Liver (tissue), 9 donors: ENCODE results near the gene ZNF331. TPM values are rescaled to one million over a fixed set of nuclear protein-coding genes. Genes with fewer than 3 reads are reported as not detected.

ENCODE experiments used
- DNase-seq: peaks from one replicate; pipeline ENCODE4 v3.0.0-alpha.2; 2017; ENCODE audit warnings: low spot score
- H3K27ac ChIP-seq, 2 donors: one replicate each; pipeline ENCODE4 v1.7.0; 2013; ENCODE audit warnings: inconsistent platforms in 2 of 2, low read length in 2 of 2, control low read depth in 1 of 2, low read depth in 1 of 2, mild to moderate bottlenecking in 1 of 2
- H3K27me3 ChIP-seq, 4 donors: one replicate each; pipeline versions ENCODE4 v1.6.1 to v1.7.0; 2013; ENCODE audit warnings: low read length in 3 of 4, inconsistent platforms in 1 of 4, mild to moderate bottlenecking in 1 of 4, moderate library complexity in 1 of 4; ENCODE audit not compliant: control insufficient read depth in 4 of 4, insufficient read depth in 4 of 4
- H3K36me3 ChIP-seq, 4 donors: one replicate each; pipeline versions ENCODE4 v1.6.1 to v1.7.0; 2013; ENCODE audit warnings: low read length in 3 of 4, mild to moderate bottlenecking in 3 of 4, low read depth in 1 of 4, moderate library complexity in 1 of 4; ENCODE audit not compliant: control insufficient read depth in 4 of 4, insufficient read depth in 3 of 4
- H3K4me1 ChIP-seq, 4 donors: one replicate each; pipeline versions ENCODE4 v1.6.1 to v1.7.0; 2013; ENCODE audit warnings: low read length in 3 of 4, mild to moderate bottlenecking in 3 of 4, moderate library complexity in 1 of 4; ENCODE audit not compliant: control insufficient read depth in 4 of 4, insufficient read depth in 4 of 4
- H3K4me3 ChIP-seq, 3 donors: one replicate each; pipeline versions ENCODE4 v1.6.1 to v1.7.0; 2013; ENCODE audit warnings: low read length in 3 of 3, control low read depth in 1 of 3, low read depth in 1 of 3, mild to moderate bottlenecking in 1 of 3
- H3K9ac ChIP-seq, 2 donors: one replicate each; pipeline ENCODE4 v1.7.0; 2013; ENCODE audit warnings: low read length in 2 of 2, mild to moderate bottlenecking in 2 of 2, moderate library complexity in 2 of 2, control low read depth in 1 of 2, low read depth in 1 of 2
- H3K9me3 ChIP-seq, 4 donors: one replicate each; pipeline versions ENCODE4 v1.6.1 to v1.7.0; 2013; ENCODE audit warnings: low read length in 3 of 4; ENCODE audit not compliant: control insufficient read depth in 4 of 4
- EGR1 ChIP-seq, 2 donors: IDR thresholded peaks; 2 replicates each; pipeline ENCODE4 v1.6.1; 2016 to 2018; ENCODE audit warnings: antibody characterized with exemption in 2 of 2, low read depth in 2 of 2
- FOXA2 ChIP-seq: IDR thresholded peaks from 2 replicates; pipeline ENCODE4 v1.6.1; 2016; ENCODE audit warnings: antibody characterized with exemption
- GABPA ChIP-seq, 2 donors: IDR thresholded peaks in 1 of 2; conservative IDR thresholded peaks in 1 of 2; 2 replicates each; pipeline ENCODE4 v1.6.1; 2016; ENCODE audit warnings: antibody characterized with exemption in 2 of 2, mild to moderate bottlenecking in 1 of 2, moderate library complexity in 1 of 2
- HNF4A ChIP-seq, 2 donors: conservative IDR thresholded peaks; 2 replicates each; pipeline ENCODE4 v1.6.1; 2016; ENCODE audit warnings: antibody characterized with exemption in 2 of 2, mild to moderate bottlenecking in 2 of 2
- HNF4G ChIP-seq: IDR thresholded peaks from 2 replicates; pipeline ENCODE4 v1.6.1; 2016; ENCODE audit warnings: antibody characterized with exemption
- JUND ChIP-seq, 2 donors: IDR thresholded peaks; 2 replicates each; pipeline ENCODE4 v1.6.1; 2016; ENCODE audit warnings: antibody characterized with exemption in 2 of 2
- NR2F2 ChIP-seq: IDR thresholded peaks from 2 replicates; pipeline ENCODE4 v1.6.1; 2016; ENCODE audit warnings: antibody characterized with exemption
- RXRA ChIP-seq, 2 donors: IDR thresholded peaks; 2 replicates each; pipeline ENCODE4 v1.6.1; 2017 to 2018; ENCODE audit warnings: antibody characterized with exemption in 2 of 2, mild to moderate bottlenecking in 1 of 2
- SP1 ChIP-seq: IDR thresholded peaks from 2 replicates; pipeline ENCODE4 v1.6.1; 2018; ENCODE audit warnings: antibody characterized with exemption, mild to moderate bottlenecking
- TAF1 ChIP-seq: conservative IDR thresholded peaks from 2 replicates; pipeline ENCODE4 v1.6.1; 2016; ENCODE audit warnings: antibody characterized with exemption, mild to moderate bottlenecking
- YY1 ChIP-seq: IDR thresholded peaks from 2 replicates; pipeline ENCODE4 v1.6.1; 2016; ENCODE audit warnings: antibody characterized with exemption, mild to moderate bottlenecking
- WGBS: extraction: QIAGEN DNeasy Blood & Tissue Kit; methylation state at CpG from one replicate; pipeline ENCODE4 v1.1.7; 2013; 5-methylcytosine and 5-hydroxymethylcytosine counted together
- polyA plus RNA-seq, 2 donors: library from polyadenylated mRNA; stranded (reverse) in 1 of 2; unstranded in 1 of 2; fragments of 200-250 nt in 1 of 2; fragments of >200 nt in 1 of 2; fragmentation: Nextera tagmentation in 1 of 2; extraction: Ambion mirVana in 1 of 2; gene quantifications; one replicate each; pipeline versions ENCODE4 v1.2.1 to v1.2.3, GENCODE V29; 2013 to 2015
- total RNA-seq, 2 donors: library from RNA; depleted of rRNA; stranded (reverse); fragments of >200 nt; gene quantifications; one replicate each; pipeline ENCODE4 v1.2.3, GENCODE V29; 2014
- TF ChIP-seq, protein P1 (sequence below): IDR thresholded peaks from 2 replicates; pipeline ENCODE4 v1.6.1; 2016; ENCODE audit warnings: antibody characterized with exemption
- TF ChIP-seq, protein P2 (sequence below): IDR thresholded peaks from 2 replicates; pipeline ENCODE4 v1.6.1; 2016; ENCODE audit warnings: antibody characterized with exemption
- TF ChIP-seq, protein P3 (sequence below): IDR thresholded peaks from 2 replicates; pipeline ENCODE4 v1.6.1; 2016; ENCODE audit warnings: antibody characterized with exemption
- TF ChIP-seq, protein P4 (sequence below): IDR thresholded peaks from 2 replicates; pipeline ENCODE4 v1.6.1; 2016; ENCODE audit warnings: antibody characterized with exemption, mild to moderate bottlenecking
- donor health status: healthy.
- donor health status: healthy.
- donor health status: healthy.
- donor health status: healthy.
- donor health status: healthy.

Gene ZNF331
- total and polyA plus RNA-seq, 4 donors = 2.8 to 9.7 (median 5.7) TPM

DNA sequence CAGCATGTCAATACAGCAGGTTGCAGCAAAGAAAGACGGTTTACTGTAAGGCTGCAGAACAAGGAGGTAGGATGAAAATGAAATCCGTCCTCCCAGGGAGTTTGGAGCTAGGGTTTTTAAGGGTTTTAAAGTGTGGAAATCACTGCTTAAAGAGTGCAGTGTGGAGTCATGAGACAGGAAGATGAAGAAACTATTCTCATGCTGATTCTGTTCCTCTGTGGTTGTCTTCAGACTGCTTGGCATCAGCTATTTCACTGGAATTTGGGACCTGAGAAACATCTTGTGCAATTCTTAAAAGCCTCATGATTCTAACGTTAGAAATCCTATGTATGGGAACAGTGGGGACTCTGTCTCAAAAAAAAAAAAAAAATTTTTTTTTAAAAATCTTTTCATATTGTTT lies 11.4 kb downstream of the ZNF331 start:
- H3K9ac ChIP-seq = no peak overlapping the region
- H3K9me3 ChIP-seq = peaks cover 0 to 3% (median 0%) of the 10 kb centered on the region in 4 donors
- 59% methylated on average over 3 of the region's 3 CpGs for WGBS
- DNase-seq = no peak
- H3K4me1 ChIP-seq = peaks cover 0 to 3% (median 1%) of the 10 kb centered on the region in 4 donors
- H3K4me3 ChIP-seq = no peak overlapping the region
- H3K27ac ChIP-seq = peak overlapping the region in 1 of 2 donors; percentile 8
- no peaks in the 10 kb centered on the region for H3K27me3 ChIP-seq
- H3K36me3 ChIP-seq = no peaks in the 10 kb centered on the region
- no peak for TF ChIP-seq YY1
- TF ChIP-seq GABPA (IDR thresholded peaks at IDR 0.05 in 1 of 2, conservative IDR thresholded peaks at IDR 0.05 in 1 of 2) = no peak
- TF ChIP-seq EGR1 (IDR thresholded peaks at IDR 0.05; ENCODE audit: low read depth in 2 of 2) = no peak
- TF ChIP-seq FOXA2 = no peak
- no peak for TF ChIP-seq JUND (IDR thresholded peaks at IDR 0.05)
- no peak for TF ChIP-seq RXRA (IDR thresholded peaks at IDR 0.05)
- TF ChIP-seq, protein P1, sequence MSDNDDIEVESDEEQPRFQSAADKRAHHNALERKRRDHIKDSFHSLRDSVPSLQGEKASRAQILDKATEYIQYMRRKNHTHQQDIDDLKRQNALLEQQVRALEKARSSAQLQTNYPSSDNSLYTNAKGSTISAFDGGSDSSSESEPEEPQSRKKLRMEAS = no peak
- TF ChIP-seq, protein P2, sequence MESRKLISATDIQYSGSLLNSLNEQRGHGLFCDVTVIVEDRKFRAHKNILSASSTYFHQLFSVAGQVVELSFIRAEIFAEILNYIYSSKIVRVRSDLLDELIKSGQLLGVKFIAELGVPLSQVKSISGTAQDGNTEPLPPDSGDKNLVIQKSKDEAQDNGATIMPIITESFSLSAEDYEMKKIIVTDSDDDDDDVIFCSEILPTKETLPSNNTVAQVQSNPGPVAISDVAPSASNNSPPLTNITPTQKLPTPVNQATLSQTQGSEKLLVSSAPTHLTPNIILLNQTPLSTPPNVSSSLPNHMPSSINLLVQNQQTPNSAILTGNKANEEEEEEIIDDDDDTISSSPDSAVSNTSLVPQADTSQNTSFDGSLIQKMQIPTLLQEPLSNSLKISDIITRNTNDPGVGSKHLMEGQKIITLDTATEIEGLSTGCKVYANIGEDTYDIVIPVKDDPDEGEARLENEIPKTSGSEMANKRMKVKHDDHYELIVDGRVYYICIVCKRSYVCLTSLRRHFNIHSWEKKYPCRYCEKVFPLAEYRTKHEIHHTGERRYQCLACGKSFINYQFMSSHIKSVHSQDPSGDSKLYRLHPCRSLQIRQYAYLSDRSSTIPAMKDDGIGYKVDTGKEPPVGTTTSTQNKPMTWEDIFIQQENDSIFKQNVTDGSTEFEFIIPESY = no peak

DNA sequence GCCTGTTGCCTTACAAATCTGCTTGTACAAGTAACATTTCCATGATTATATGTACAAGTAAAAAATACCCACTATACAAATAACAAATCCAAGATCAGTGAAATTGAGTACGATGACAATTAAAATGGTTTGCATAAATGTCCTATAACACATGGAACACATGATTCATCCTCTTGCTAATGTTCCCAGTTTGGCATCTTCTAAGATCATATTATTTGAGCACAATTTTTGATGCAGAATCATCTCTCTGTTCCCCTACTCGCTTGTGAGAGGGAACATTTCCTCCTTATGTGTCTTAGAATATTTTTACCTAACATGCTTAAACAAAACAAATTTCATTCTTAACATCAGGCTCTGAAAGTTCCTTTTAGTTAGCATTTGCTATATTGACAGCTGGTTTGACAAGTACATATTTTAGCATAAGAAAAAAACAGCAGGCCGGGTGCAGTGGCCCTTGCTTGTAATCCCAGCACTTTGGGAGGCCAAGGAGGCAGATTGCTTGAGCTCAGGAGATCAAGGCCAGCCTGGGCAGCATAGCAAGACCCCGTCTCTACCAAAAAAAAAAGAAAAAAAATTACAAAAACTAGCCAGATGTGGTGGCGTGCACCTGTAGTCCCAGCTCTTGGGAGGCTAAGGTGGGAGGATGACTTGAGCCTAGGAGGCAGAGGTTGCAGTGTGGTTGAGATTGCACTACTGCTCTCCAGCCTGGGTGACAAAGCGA lies 14.2 kb downstream of the ZNF331 start:
- H3K9ac ChIP-seq = no peak overlapping the region
- peaks cover 0 to 3% (median 1%) of the 10 kb centered on the region in 4 donors for H3K4me1 ChIP-seq
- H3K36me3 ChIP-seq = no peaks in the 10 kb centered on the region
- H3K9me3 ChIP-seq = peaks cover 0 to 3% (median 0%) of the 10 kb centered on the region in 4 donors
- WGBS = 93% methylated on average over 6 of the region's 6 CpGs
- no peak for DNase-seq
- no peak overlapping the region for H3K27ac ChIP-seq
- no peak for TF ChIP-seq HNF4G
- no peak for TF ChIP-seq YY1
- TF ChIP-seq SP1 = no peak
- TF ChIP-seq, protein P2 = no peak
- TF ChIP-seq, protein P3, sequence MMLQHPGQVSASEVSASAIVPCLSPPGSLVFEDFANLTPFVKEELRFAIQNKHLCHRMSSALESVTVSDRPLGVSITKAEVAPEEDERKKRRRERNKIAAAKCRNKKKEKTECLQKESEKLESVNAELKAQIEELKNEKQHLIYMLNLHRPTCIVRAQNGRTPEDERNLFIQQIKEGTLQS = no peak
- TF ChIP-seq, protein P1 = no peak
- no peak for TF ChIP-seq TAF1
- TF ChIP-seq, protein P4, sequence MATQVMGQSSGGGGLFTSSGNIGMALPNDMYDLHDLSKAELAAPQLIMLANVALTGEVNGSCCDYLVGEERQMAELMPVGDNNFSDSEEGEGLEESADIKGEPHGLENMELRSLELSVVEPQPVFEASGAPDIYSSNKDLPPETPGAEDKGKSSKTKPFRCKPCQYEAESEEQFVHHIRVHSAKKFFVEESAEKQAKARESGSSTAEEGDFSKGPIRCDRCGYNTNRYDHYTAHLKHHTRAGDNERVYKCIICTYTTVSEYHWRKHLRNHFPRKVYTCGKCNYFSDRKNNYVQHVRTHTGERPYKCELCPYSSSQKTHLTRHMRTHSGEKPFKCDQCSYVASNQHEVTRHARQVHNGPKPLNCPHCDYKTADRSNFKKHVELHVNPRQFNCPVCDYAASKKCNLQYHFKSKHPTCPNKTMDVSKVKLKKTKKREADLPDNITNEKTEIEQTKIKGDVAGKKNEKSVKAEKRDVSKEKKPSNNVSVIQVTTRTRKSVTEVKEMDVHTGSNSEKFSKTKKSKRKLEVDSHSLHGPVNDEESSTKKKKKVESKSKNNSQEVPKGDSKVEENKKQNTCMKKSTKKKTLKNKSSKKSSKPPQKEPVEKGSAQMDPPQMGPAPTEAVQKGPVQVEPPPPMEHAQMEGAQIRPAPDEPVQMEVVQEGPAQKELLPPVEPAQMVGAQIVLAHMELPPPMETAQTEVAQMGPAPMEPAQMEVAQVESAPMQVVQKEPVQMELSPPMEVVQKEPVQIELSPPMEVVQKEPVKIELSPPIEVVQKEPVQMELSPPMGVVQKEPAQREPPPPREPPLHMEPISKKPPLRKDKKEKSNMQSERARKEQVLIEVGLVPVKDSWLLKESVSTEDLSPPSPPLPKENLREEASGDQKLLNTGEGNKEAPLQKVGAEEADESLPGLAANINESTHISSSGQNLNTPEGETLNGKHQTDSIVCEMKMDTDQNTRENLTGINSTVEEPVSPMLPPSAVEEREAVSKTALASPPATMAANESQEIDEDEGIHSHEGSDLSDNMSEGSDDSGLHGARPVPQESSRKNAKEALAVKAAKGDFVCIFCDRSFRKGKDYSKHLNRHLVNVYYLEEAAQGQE = no peak
- no peak for TF ChIP-seq FOXA2
- no peak for TF ChIP-seq HNF4A (conservative IDR thresholded peaks at IDR 0.05)
- no peak for TF ChIP-seq NR2F2
- TF ChIP-seq RXRA (IDR thresholded peaks at IDR 0.05) = no peak
- no peak for TF ChIP-seq EGR1 (IDR thresholded peaks at IDR 0.05; ENCODE audit: low read depth in 2 of 2)
- TF ChIP-seq JUND (IDR thresholded peaks at IDR 0.05) = no peak
- no peaks in the 10 kb centered on the region for H3K27me3 ChIP-seq
- H3K4me3 ChIP-seq = no peak overlapping the region
